ENCODE data around the gene ZSCAN5C. TPM values are rescaled to one million over a fixed set of nuclear protein-coding genes. Genes with fewer than 3 reads are reported as not detected.

ZSCAN5C gene
- total RNA-seq, 1 donor: not detected

- no peak for DNase-seq (ENCODE audit: low read depth)
- H3K4me3 ChIP-seq (ENCODE audit: low read depth, low read length): no peak overlapping the region
- no peak for TF ChIP-seq CTCF (IDR thresholded peaks at IDR 0.05; ENCODE audit: insufficient read depth, low read depth, low read length)
Observed at GRCh38 chr19:56159009-56159559, 43.0 kb upstream of the ZSCAN5C start.

GRCh38 chr19:56159622-56160271, 42.3 kb upstream of the ZSCAN5C start:
- no peak overlapping the region for H3K4me3 ChIP-seq (ENCODE audit: low read depth, low read length)
- DNase-seq (ENCODE audit: low read depth): no peak
- no peak for TF ChIP-seq CTCF (IDR thresholded peaks at IDR 0.05; ENCODE audit: insufficient read depth, low read depth, low read length)

GRCh38 chr19:56161534-56161933, 40.5 kb upstream of the ZSCAN5C start:
- TF ChIP-seq CTCF (IDR thresholded peaks at IDR 0.05; ENCODE audit: insufficient read depth, low read depth, low read length): no peak
- H3K4me3 ChIP-seq (ENCODE audit: low read depth, low read length): no peak overlapping the region
- DNase-seq (ENCODE audit: low read depth): no peak

GRCh38 chr19:56162258-56162657, 39.8 kb upstream of the ZSCAN5C start:
- no peak overlapping the region for H3K4me3 ChIP-seq (ENCODE audit: low read depth, low read length)
- DNase-seq (ENCODE audit: low read depth): no peak

GRCh38 chr19:56163097-56163496, 39.0 kb upstream of the ZSCAN5C start:
- DNase-seq (ENCODE audit: low read depth): no peak
- TF ChIP-seq CTCF (IDR thresholded peaks at IDR 0.05; ENCODE audit: insufficient read depth, low read depth, low read length): no peak
- no peak overlapping the region for H3K4me3 ChIP-seq (ENCODE audit: low read depth, low read length)

More at GRCh38 chr19:56162258-56162657, 39.8 kb upstream of the ZSCAN5C start:
- TF ChIP-seq CTCF (IDR thresholded peaks at IDR 0.05; ENCODE audit: insufficient read depth, low read depth, low read length): no peak

GRCh38 chr19:56167064-56167578, 35.0 kb upstream of the ZSCAN5C start:
- no peak overlapping the region for H3K4me3 ChIP-seq (ENCODE audit: low read depth, low read length)
- DNase-seq (ENCODE audit: low read depth): peak; percentile 11
- no peak for TF ChIP-seq CTCF (IDR thresholded peaks at IDR 0.05; ENCODE audit: insufficient read depth, low read depth, low read length)

Data from fibroblast of villous mesenchyme (primary cell).